Natural killer cell treated with Interleukin-12 subunit alpha and Interleukin-12 subunit beta and Interleukin-15 and Interleukin-18, amount 100 ng/mL, for 72 hours (primary cell): ENCODE data around the gene TPMT. TPM values are rescaled to one million over a fixed set of nuclear protein-coding genes. Genes with fewer than 3 reads are reported as not detected.

Experiments
- ATAC-seq, 2 donors: fragments of 150-1000 bp; cut with Tn5 transposase in 1 of 2; sonication (Bioruptor Pico), chemical (Tn5 transposase) in 1 of 2; 2 replicates each; pipeline ENCODE4 v1.10.0; 2021
- DNase-seq: peaks from one replicate; pipeline ENCODE4 v3.0.0; 2022; ENCODE audit warnings: low spot score
- H3K27ac Mint-ChIP-seq, 2 donors: 1 replicate in 1 of 2; 2 replicates in 1 of 2; pipeline ENCODE4 v1.8.0; 2022; ENCODE audit warnings: mixed read lengths in 2 of 2, mild to moderate bottlenecking in 1 of 2, moderate library complexity in 1 of 2
- H3K27me3 Mint-ChIP-seq, 2 donors: 1 replicate in 1 of 2; 2 replicates in 1 of 2; pipeline ENCODE4 v1.8.0; 2022; ENCODE audit warnings: mixed read lengths in 2 of 2
- H3K36me3 Mint-ChIP-seq: one replicate; pipeline ENCODE4 v1.8.0; 2022; ENCODE audit warnings: mixed read lengths
- H3K4me1 Mint-ChIP-seq, 2 donors: 1 replicate in 1 of 2; 2 replicates in 1 of 2; pipeline ENCODE4 v1.8.0; 2022; ENCODE audit warnings: low read depth in 2 of 2, mixed read lengths in 2 of 2, mild to moderate bottlenecking in 1 of 2
- H3K4me3 Mint-ChIP-seq: one replicate; pipeline ENCODE4 v1.8.0; 2022; ENCODE audit warnings: mixed read lengths
- H3K9me3 Mint-ChIP-seq: 2 replicates; pipeline ENCODE4 v1.8.0; 2022; ENCODE audit warnings: mixed read lengths
- total RNA-seq, 2 donors: library from RNA; stranded (reverse); gene quantifications; one replicate each; pipeline ENCODE4 v1.2.3, GENCODE V29; 2022

The TPMT gene
- 10 to 100 TPM; 10.2 to 14.7 TPM for total RNA-seq

- DNase-seq (no peak), ATAC-seq (peak in 1 of 2 donors; percentile 85)
- no peaks in the 10 kb centered on the region for H3K27me3 Mint-ChIP-seq
- peak within 1 kb of the TSS; percentile 81 to 98 for H3K27ac Mint-ChIP-seq
- H3K36me3 Mint-ChIP-seq: peaks cover 5% of the 10 kb centered on the region
- peaks cover 22 to 23% of the 10 kb centered on the region in 2 donors for H3K4me1 Mint-ChIP-seq
- peak within 1 kb of the TSS; percentile 99 for H3K4me3 Mint-ChIP-seq
- no peaks in the 10 kb centered on the region for H3K9me3 Mint-ChIP-seq
Observed at GRCh38 chr6:18154507-18155149, at the start of gene TPMT. Gene TPMT (minus strand): TSS chr6:18155077. CDS start chr6:18149127, 5,950 bp downstream.

- H3K4me1 Mint-ChIP-seq: no peaks in the 10 kb centered on the region
- H3K36me3 Mint-ChIP-seq: peaks cover 8% of the 10 kb centered on the region
- H3K9me3 Mint-ChIP-seq: no peaks in the 10 kb centered on the region
- no peaks in the 10 kb centered on the region for H3K27me3 Mint-ChIP-seq
- ATAC-seq (no peak), DNase-seq (no peak)
- no peak overlapping the region for H3K27ac Mint-ChIP-seq
- H3K4me3 Mint-ChIP-seq: no peak overlapping the region
Observed at GRCh38 chr6:18203786-18204185, 48.9 kb upstream of the TPMT start.

- ATAC-seq (no peak), DNase-seq (no peak)
- H3K27ac Mint-ChIP-seq: no peak overlapping the region
- H3K36me3 Mint-ChIP-seq: peaks cover 3% of the 10 kb centered on the region
- H3K9me3 Mint-ChIP-seq: no peaks in the 10 kb centered on the region
- H3K27me3 Mint-ChIP-seq: no peaks in the 10 kb centered on the region
- no peak overlapping the region for H3K4me3 Mint-ChIP-seq
- no peaks in the 10 kb centered on the region for H3K4me1 Mint-ChIP-seq
Observed at GRCh38 chr6:18192026-18192425, 37.1 kb upstream of the TPMT start.

- no peak for DNase-seq
- H3K27ac Mint-ChIP-seq: no peak overlapping the region
- no peaks in the 10 kb centered on the region for H3K36me3 Mint-ChIP-seq
- no peak overlapping the region for H3K4me3 Mint-ChIP-seq
- no peak for ATAC-seq
- no peaks in the 10 kb centered on the region for H3K4me1 Mint-ChIP-seq
- no peaks in the 10 kb centered on the region for H3K27me3 Mint-ChIP-seq
- no peaks in the 10 kb centered on the region for H3K9me3 Mint-ChIP-seq
Observed at GRCh38 chr6:18189196-18189595, 34.3 kb upstream of the TPMT start.

GRCh38 chr6:18187701-18188100 lies 32.8 kb upstream of the TPMT start:
- H3K4me1 Mint-ChIP-seq: no peaks in the 10 kb centered on the region
- H3K4me3 Mint-ChIP-seq: no peak overlapping the region
- no peak overlapping the region for H3K27ac Mint-ChIP-seq
- no peaks in the 10 kb centered on the region for H3K36me3 Mint-ChIP-seq
- ATAC-seq (no peak), DNase-seq (no peak)
- no peaks in the 10 kb centered on the region for H3K9me3 Mint-ChIP-seq
- H3K27me3 Mint-ChIP-seq: no peaks in the 10 kb centered on the region

GRCh38 chr6:18186540-18187250 lies 31.8 kb upstream of the TPMT start:
- no peaks in the 10 kb centered on the region for H3K36me3 Mint-ChIP-seq
- H3K4me1 Mint-ChIP-seq: no peaks in the 10 kb centered on the region
- H3K27me3 Mint-ChIP-seq: no peaks in the 10 kb centered on the region
- no peaks in the 10 kb centered on the region for H3K9me3 Mint-ChIP-seq
- ATAC-seq (no peak), DNase-seq (no peak)
- no peak overlapping the region for H3K27ac Mint-ChIP-seq
- H3K4me3 Mint-ChIP-seq: no peak overlapping the region

GRCh38 chr6:18186033-18186432 lies 31.2 kb upstream of the TPMT start:
- no peak for ATAC-seq
- no peaks in the 10 kb centered on the region for H3K27me3 Mint-ChIP-seq
- no peaks in the 10 kb centered on the region for H3K4me1 Mint-ChIP-seq
- no peaks in the 10 kb centered on the region for H3K9me3 Mint-ChIP-seq
- no peak for DNase-seq
- H3K36me3 Mint-ChIP-seq: no peaks in the 10 kb centered on the region
- H3K27ac Mint-ChIP-seq: no peak overlapping the region
- no peak overlapping the region for H3K4me3 Mint-ChIP-seq

- Mint-ChIP-seq H3K4me3 (no peak overlapping the region), H3K27ac (no peak overlapping the region), H3K4me1 (no peaks in the 10 kb centered on the region), H3K36me3 (no peaks in the 10 kb centered on the region), H3K27me3 (no peaks in the 10 kb centered on the region), H3K9me3 (no peaks in the 10 kb centered on the region)
- ATAC-seq: no peak
- no peak for DNase-seq
Observed at GRCh38 chr6:18185624-18186023, 30.7 kb upstream of the TPMT start.

GRCh38 chr6:18183766-18184165 lies 28.9 kb upstream of the TPMT start:
- no peak for DNase-seq
- Mint-ChIP-seq H3K36me3 (no peaks in the 10 kb centered on the region), H3K4me1 (peaks cover 0 to 1% of the 10 kb centered on the region in 2 donors), H3K27ac (peak overlapping the region in 1 of 2 donors; percentile 14), H3K9me3 (no peaks in the 10 kb centered on the region), H3K4me3 (no peak overlapping the region), H3K27me3 (no peaks in the 10 kb centered on the region)
- ATAC-seq: no peak

- H3K27ac Mint-ChIP-seq: no peak overlapping the region
- H3K36me3 Mint-ChIP-seq: no peaks in the 10 kb centered on the region
- DNase-seq (no peak), ATAC-seq (no peak)
- no peak overlapping the region for H3K4me3 Mint-ChIP-seq
- H3K4me1 Mint-ChIP-seq: peaks cover 0 to 3% of the 10 kb centered on the region in 2 donors
- H3K27me3 Mint-ChIP-seq: no peaks in the 10 kb centered on the region
- no peaks in the 10 kb centered on the region for H3K9me3 Mint-ChIP-seq
Observed at GRCh38 chr6:18182568-18182967, 27.7 kb upstream of the TPMT start.

GRCh38 chr6:18179770-18180356 lies 25.0 kb upstream of the TPMT start:
- no peaks in the 10 kb centered on the region for H3K9me3 Mint-ChIP-seq
- no peak overlapping the region for H3K4me3 Mint-ChIP-seq
- no peak overlapping the region for H3K27ac Mint-ChIP-seq
- H3K4me1 Mint-ChIP-seq: peaks cover 0 to 3% of the 10 kb centered on the region in 2 donors
- DNase-seq (no peak), ATAC-seq (no peak)
- H3K27me3 Mint-ChIP-seq: no peaks in the 10 kb centered on the region
- H3K36me3 Mint-ChIP-seq: peaks cover 12% of the 10 kb centered on the region

GRCh38 chr6:18178960-18179615 lies 24.2 kb upstream of the TPMT start:
- Mint-ChIP-seq H3K27ac (no peak overlapping the region), H3K4me3 (no peak overlapping the region), H3K4me1 (peaks cover 0 to 3% of the 10 kb centered on the region in 2 donors), H3K27me3 (no peaks in the 10 kb centered on the region), H3K9me3 (no peaks in the 10 kb centered on the region), H3K36me3 (peaks cover 16% of the 10 kb centered on the region)
- ATAC-seq (no peak), DNase-seq (no peak)

- peaks cover 0 to 3% of the 10 kb centered on the region in 2 donors for H3K4me1 Mint-ChIP-seq
- peaks cover 16% of the 10 kb centered on the region for H3K36me3 Mint-ChIP-seq
- H3K9me3 Mint-ChIP-seq: no peaks in the 10 kb centered on the region
Observed at GRCh38 chr6:18177286-18177965, 22.5 kb upstream of the TPMT start.

More at GRCh38 chr6:18177286-18177965, 22.5 kb upstream of the TPMT start:
- no peak for ATAC-seq
- no peak overlapping the region for H3K27ac Mint-ChIP-seq
- no peaks in the 10 kb centered on the region for H3K27me3 Mint-ChIP-seq
- no peak for DNase-seq
- H3K4me3 Mint-ChIP-seq: no peak overlapping the region
